DMS114 treated with DMSO at 0.1 percent for 48 hours (cell line): Measurements from ENCODE around the gene GAPDH.

Source experiments
- DNase-seq: peaks from one replicate; lab custom pipeline; 2025; ENCODE audit not compliant: unreplicated experiment; lab: John Stamatoyannopoulos, UW

The GAPDH gene

DNA sequence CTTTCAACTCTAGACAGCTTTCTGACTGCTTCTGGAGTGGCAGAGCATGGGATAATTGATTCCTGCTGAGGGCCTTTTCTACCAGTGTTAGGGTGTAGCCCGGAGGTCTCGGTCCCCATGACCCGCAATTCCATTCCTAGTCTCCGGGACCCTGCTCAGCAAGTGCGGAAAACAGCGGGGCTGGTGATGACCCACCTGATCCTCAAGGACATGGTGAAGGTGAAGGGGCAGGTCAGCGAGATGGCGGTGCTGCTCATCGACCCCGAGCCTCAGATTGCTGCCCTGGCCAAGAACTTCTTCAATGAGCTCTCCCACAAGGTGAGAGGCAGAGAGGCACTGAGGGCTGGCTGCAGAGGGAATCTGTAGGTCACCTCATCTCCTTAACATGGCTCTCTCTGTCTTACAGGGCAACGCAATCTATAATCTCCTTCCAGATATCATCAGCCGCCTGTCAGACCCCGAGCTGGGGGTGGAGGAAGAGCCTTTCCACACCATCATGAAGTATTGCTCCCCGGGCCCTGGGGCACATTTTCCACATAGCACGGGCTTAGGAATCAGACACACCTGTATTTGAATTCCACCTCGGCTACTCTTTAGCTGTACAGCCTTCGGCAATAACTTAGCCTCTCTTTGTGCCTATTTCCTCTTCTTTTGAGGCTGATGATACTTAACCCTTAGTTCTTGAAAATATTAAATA lies 5.6 kb upstream of the GAPDH start:
- no peak for DNase-seq

DNA sequence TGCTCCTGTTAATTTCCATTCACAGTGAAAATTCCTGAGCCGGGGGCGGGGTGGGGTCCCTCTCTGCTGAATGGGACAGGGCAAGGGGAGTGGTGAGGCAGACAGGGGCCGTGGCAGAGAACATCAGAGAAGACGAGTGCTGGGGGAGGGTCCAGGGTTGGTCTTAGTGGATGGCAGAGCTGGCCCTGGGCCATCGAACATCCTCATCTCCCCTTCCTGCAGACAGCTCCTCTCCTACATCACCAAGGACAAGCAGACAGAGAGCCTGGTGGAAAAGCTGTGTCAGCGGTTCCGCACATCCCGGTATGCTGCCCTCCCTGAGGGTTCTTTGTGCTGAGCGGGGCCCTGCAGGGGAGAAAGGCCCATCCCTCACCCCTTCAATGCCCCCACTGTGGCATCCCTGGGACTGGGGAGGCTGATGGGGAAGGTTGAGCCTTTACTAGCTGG lies 5.0 kb upstream of the GAPDH start:
- DNase-seq = no peak

DNA sequence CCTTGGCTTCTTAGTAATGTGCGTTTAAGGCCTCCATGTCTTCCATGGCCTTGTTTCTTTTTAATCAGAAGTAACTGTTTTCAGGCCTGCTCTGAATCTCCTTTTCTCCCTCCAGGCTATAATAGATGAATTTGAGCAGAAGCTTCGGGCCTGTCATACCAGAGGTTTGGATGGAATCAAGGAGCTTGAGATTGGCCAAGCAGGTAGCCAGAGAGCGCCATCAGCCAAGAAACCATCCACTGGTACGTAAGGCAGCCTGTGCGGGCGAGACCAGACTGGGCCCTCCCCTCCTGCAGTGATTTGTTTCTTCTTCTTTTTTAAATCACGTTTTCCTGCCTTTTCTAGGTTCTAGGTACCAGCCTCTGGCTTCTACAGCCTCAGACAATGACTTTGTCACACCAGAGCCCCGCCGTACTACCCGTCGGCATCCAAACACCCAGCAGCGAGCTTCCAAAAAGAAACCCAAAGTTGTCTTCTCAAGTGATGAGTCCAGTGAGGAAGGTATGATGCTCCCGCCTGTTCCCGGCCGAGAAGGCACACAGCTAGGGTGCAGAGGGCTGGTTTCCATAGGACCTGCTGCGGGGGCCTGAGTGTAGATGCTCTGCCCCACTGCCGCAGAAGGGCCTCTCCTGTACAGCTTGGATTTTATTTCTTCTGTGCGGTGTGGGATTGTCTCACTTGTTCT lies 3.6 kb upstream of the GAPDH start:
- DNase-seq = no peak

DNA sequence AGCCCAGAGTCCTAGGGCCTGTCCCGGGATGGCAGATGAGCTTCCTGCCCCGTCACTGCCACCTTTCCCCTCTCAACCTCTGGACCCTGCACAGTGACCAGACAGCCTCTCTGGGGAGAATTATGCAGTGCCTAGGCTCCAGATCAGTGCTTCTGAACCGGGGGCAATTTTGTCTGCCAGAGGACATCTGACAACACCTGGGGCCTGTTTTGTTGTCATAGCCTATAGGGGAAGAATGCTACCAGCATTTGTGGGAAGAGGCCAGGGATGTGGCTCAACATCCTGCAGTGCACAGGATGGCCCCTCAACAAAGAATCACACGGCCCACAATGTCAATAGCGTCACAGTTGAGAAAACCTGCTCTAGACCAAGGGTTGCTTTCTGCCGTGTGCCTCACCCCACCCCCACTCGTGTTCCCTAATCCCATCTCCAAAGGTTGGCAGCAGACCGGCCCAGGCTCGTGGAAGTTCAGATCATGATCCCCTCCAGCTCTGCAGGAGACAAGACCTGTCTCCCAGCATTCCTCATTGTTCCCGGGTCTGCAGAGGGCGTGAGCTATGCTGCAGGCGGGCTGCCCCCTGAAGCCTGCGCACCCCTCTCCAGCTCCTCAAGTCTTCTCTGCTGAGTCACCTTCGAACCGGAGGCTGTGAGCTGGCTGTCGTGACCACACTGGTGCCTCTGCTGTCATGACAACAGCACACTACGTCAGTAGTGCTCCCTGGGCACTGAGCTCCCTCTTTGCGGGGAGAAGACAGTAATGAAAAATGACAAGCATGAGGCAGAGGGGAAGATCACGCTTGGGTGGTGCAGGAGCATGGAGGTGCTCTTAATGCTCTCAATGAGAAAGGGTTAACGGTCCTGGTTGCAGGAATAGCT lies 2.0 kb upstream of the GAPDH start:
- no peak for DNase-seq

DNA sequence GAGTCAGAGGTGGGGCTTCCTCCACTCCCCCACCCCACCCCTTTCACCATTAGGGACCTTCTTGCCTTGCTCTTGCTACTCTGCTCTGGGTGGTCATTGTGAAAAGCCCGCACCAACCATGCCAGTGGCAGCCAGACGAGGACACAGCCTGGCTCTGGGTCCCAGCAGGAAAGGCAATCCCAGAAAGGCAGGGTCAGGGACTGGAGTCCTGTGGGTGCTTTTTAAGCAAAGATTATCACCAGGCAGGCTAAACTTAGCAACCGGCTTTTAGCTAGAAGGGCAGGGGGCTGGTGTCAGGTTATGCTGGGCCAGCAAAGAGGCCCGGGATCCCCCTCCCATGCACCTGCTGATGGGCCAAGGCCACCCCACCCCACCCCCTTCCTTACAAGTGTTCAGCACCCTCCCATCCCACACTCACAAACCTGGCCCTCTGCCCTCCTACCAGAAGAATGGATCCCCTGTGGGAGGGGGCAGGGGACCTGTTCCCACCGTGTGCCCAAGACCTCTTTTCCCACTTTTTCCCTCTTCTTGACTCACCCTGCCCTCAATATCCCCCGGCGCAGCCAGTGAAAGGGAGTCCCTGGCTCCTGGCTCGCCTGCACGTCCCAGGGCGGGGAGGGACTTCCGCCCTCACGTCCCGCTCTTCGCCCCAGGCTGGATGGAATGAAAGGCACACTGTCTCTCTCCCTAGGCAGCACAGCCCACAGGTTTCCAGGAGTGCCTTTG lies 1.2 kb upstream of the GAPDH start:
- peak; percentile 43 for DNase-seq

DNA sequence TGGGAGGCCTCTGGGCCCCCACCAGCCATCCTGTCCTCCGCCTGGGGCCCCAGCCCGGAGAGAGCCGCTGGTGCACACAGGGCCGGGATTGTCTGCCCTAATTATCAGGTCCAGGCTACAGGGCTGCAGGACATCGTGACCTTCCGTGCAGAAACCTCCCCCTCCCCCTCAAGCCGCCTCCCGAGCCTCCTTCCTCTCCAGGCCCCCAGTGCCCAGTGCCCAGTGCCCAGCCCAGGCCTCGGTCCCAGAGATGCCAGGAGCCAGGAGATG lies 729 bp upstream of the GAPDH start:
- DNase-seq = no peak

DNA sequence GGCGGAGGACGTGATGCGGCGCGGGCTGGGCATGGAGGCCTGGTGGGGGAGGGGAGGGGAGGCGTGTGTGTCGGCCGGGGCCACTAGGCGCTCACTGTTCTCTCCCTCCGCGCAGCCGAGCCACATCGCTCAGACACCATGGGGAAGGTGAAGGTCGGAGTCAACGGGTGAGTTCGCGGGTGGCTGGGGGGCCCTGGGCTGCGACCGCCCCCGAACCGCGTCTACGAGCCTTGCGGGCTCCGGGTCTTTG lies 303 bp downstream of the GAPDH start:
- no peak for DNase-seq

DNA sequence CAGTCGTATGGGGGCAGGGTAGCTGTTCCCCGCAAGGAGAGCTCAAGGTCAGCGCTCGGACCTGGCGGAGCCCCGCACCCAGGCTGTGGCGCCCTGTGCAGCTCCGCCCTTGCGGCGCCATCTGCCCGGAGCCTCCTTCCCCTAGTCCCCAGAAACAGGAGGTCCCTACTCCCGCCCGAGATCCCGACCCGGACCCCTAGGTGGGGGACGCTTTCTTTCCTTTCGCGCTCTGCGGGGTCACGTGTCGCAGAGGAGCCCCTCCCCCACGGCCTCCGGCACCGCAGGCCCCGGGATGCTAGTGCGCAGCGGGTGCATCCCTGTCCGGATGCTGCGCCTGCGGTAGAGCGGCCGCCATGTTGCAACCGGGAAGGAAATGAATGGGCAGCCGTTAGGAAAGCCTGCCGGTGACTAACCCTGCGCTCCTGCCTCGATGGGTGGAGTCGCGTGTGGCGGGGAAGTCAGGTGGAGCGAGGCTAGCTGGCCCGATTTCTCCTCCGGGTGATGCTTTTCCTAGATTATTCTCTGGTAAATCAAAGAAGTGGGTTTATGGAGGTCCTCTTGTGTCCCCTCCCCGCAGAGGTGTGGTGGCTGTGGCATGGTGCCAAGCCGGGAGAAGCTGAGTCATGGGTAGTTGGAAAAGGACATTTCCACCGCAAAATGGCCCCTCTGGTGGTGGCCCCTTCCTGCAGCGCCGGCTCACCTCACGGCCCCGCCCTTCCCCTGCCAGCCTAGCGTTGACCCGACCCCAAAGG lies 804 bp downstream of the GAPDH start:
- peak; percentile 23 for DNase-seq

DNA sequence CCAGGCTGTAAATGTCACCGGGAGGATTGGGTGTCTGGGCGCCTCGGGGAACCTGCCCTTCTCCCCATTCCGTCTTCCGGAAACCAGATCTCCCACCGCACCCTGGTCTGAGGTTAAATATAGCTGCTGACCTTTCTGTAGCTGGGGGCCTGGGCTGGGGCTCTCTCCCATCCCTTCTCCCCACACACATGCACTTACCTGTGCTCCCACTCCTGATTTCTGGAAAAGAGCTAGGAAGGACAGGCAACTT lies 1.3 kb downstream of the GAPDH start:
- DNase-seq = no peak

DNA sequence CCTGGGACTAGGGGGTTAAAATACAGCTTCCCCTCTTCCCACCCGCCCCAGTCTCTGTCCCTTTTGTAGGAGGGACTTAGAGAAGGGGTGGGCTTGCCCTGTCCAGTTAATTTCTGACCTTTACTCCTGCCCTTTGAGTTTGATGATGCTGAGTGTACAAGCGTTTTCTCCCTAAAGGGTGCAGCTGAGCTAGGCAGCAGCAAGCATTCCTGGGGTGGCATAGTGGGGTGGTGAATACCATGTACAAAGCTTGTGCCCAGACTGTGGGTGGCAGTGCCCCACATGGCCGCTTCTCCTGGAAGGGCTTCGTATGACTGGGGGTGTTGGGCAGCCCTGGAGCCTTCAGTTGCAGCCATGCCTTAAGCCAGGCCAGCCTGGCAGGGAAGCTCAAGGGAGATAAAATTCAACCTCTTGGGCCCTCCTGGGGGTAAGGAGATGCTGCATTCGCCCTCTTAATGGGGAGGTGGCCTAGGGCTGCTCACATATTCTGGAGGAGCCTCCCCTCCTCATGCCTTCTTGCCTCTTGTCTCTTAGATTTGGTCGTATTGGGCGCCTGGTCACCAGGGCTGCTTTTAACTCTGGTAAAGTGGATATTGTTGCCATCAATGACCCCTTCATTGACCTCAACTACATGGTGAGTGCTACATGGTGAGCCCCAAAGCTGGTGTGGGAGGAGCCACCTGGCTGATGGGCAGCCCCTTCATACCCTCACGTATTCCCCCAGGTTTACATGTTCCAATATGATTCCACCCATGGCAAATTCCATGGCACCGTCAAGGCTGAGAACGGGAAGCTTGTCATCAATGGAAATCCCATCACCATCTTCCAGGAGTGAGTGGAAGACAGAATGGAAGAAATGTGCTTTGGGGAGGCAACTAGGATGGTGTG lies 1.9 kb downstream of the GAPDH start:
- DNase-seq = no peak

DNA sequence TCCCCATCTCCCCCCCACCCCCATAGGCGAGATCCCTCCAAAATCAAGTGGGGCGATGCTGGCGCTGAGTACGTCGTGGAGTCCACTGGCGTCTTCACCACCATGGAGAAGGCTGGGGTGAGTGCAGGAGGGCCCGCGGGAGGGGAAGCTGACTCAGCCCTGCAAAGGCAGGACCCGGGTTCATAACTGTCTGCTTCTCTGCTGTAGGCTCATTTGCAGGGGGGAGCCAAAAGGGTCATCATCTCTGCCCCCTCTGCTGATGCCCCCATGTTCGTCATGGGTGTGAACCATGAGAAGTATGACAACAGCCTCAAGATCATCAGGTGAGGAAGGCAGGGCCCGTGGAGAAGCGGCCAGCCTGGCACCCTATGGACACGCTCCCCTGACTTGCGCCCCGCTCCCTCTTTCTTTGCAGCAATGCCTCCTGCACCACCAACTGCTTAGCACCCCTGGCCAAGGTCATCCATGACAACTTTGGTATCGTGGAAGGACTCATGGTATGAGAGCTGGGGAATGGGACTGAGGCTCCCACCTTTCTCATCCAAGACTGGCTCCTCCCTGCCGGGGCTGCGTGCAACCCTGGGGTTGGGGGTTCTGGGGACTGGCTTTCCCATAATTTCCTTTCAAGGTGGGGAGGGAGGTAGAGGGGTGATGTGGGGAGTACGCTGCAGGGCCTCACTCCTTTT lies 2.7 kb downstream of the GAPDH start:
- DNase-seq = no peak

DNA sequence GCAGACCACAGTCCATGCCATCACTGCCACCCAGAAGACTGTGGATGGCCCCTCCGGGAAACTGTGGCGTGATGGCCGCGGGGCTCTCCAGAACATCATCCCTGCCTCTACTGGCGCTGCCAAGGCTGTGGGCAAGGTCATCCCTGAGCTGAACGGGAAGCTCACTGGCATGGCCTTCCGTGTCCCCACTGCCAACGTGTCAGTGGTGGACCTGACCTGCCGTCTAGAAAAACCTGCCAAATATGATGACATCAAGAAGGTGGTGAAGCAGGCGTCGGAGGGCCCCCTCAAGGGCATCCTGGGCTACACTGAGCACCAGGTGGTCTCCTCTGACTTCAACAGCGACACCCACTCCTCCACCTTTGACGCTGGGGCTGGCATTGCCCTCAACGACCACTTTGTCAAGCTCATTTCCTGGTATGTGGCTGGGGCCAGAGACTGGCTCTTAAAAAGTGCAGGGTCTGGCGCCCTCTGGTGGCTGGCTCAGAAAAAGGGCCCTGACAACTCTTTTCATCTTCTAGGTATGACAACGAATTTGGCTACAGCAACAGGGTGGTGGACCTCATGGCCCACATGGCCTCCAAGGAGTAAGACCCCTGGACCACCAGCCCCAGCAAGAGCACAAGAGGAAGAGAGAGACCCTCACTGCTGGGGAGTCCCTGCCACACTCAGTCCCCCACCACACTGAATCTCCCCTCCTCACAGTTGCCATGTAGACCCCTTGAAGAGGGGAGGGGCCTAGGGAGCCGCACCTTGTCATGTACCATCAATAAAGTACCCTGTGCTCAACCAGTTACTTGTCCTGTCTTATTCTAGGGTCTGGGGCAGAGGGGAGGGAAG lies 3.5 kb downstream of the GAPDH start:
- DNase-seq = peak; percentile 71

DNA sequence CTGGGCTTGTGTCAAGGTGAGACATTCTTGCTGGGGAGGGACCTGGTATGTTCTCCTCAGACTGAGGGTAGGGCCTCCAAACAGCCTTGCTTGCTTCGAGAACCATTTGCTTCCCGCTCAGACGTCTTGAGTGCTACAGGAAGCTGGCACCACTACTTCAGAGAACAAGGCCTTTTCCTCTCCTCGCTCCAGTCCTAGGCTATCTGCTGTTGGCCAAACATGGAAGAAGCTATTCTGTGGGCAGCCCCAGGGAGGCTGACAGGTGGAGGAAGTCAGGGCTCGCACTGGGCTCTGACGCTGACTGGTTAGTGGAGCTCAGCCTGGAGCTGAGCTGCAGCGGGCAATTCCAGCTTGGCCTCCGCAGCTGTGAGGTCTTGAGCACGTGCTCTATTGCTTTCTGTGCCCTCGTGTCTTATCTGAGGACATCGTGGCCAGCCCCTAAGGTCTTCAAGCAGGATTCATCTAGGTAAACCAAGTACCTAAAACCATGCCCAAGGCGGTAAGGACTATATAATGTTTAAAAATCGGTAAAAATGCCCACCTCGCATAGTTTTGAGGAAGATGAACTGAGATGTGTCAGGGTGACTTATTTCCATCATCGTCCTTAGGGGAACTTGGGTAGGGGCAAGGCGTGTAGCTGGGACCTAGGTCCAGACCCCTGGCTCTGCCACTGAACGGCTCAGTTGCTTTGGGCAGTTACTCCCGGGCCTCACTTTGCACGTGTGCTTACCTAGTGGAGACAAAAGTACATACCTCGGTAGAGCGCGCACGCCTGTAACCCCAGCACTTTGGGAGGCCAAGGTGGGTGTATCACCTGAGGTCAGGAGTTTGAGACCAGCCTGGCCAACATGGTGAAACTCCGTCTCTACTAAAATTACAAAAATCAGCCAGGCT lies 4.3 kb downstream of the GAPDH start:
- DNase-seq = peak; percentile 55

DNA sequence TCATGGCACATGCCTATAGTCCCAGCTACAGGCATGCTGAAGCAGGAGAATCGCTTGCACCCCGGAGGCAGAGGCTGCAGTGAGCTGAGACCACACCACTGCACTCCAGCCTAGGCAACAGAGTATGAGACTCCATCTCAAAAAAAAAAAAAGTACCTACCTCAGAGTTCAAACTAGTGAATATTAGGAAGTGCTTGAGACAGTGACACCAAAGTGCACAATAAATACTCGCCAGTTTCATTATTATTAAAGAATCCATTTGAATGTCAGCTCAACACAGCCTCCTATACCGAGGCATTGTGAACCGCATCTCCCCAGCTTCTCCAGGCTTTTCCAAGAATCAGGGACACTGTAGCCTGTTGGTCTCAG lies 5.0 kb downstream of the GAPDH start:
- no peak for DNase-seq

DNA sequence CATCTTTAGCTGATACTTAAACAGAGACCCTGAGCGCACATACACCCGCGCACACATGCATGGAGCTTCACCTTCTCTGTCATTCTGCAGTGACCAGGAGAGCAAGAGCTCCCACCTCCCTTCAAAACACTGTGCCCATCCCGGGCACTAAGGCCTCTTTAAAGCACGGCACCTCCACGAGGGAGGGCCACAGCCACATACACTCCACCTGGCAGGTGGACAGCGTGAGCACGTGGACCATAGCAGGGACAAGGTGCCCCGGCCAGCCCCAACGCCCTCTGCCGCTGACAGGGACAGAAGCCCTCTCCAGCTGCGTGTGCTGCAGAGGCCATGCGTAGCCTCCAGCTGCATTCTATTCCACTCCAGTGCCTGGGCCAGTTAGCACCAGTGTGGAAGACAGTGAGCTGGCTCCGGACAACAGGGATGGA lies 5.4 kb downstream of the GAPDH start:
- DNase-seq = no peak

DNA sequence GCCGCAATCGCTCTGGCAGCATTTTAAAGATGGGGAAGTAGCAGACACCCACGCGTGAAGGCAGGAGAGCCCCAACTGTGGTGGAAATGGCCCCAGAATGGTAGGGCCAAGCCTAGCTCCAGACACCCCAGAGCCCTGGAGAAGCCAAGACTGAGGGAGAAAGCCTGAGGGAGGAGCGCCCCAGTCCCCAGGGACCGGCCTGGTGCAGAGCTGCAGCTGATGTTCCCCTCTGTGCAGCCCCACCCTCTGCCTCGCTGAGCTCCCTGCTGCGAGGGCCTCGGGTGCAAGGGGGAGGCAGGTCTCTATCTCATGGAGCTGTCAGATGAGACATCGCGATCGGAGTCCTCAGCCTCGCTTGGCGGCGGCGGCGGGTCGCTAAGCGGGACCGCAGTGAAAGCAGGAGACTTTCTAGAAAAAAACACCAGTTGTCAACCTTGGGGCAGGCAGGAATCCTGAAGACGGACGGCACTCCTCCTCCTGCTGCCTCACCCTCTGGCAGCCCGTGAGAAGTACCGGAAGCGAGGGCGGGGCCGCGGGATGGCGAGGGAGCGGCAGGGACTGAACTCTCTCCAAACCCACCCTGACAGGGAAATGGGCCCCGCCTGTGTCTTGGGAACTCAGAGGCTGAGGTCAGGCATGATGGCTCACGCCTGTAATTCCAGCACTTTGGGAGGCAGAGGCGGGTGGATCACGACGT lies 6.0 kb downstream of the GAPDH start:
- DNase-seq = no peak
